ENCODE data around the gene SULF2.
A peak's percentile ranks its signal among the peaks of the same experiment; 100 is the strongest.

The SULF2 gene

GRCh38 chr20:47784599-47785310 is 526 bp downstream of the SULF2 start:
- DNase-seq (ENCODE audit: low spot score) = peak; percentile 59

GRCh38 chr20:47783828-47784598 is 1.3 kb downstream of the SULF2 start:
- DNase-seq (ENCODE audit: low spot score) = no peak

- no peak for DNase-seq (ENCODE audit: low spot score)
These were observed 2.2 kb downstream of the SULF2 start for GRCh38 chr20:47782920-47783552.

GRCh38 chr20:47782076-47782475 is 3.2 kb downstream of the SULF2 start:
- no peak for DNase-seq (ENCODE audit: low spot score)

DNA sequence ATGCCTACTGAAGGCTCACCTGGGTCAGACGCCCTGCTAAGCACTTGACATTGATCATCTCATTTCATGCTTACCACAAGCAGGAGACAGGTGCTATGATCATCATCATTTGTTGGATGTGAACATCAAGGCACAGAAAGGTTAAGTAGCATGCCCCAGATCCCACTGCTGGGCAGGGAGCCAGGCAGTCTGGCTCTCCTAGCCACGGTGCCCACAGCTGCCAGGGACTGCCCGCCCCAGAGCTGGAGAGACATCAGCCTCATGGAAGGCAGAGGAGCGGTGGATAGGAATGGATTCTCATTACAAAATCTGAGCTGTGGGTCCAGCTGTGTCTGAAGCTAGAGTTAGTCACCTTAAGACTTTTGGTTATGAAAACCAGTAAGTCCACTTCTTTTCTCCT is 3.6 kb downstream of the SULF2 start:
- no peak for DNase-seq (ENCODE audit: low spot score)

DNA sequence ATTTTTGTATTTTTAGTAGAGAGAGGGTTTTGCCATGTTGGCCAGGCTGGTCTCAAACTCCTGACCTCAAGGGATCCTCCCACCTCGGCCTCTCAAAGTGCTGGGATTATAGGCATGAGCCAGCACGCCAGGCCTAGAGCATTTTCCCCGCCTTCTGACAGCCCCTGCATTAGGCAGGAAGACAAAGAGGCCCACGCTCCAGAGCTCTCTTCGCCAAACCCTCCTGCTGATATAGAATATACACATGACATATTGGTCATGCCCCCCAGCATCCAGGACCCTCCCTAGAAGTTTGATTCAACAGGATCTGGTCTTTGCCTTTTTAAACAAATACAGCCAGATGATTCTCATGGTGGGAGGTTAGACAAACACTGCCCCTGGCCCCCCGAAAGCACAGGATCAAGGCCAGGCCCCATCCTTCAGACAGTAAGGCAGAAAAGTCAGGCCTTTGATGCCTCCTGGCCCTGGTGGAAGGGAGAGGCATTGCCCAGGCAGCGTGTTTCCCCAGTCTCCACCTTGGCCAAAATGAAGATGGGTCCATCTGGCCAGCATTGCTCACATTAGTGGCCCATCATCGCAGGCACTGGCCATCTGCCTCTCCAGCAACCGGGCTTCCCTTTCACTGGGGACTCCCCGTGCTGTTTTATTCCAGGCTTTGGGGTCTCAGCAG is 4.4 kb downstream of the SULF2 start:
- no peak for DNase-seq (ENCODE audit: low spot score)

GRCh38 chr20:47778398-47779354 is 6.6 kb downstream of the SULF2 start:
- no peak for DNase-seq (ENCODE audit: low spot score)

- DNase-seq (ENCODE audit: low spot score) = no peak
These were observed 8.1 kb downstream of the SULF2 start for GRCh38 chr20:47777220-47777619.

GRCh38 chr20:47776639-47777038 is 8.6 kb downstream of the SULF2 start:
- DNase-seq (ENCODE audit: low spot score) = no peak

- no peak for DNase-seq (ENCODE audit: low spot score)
These were observed 9.4 kb downstream of the SULF2 start for GRCh38 chr20:47775841-47776240.

DNA sequence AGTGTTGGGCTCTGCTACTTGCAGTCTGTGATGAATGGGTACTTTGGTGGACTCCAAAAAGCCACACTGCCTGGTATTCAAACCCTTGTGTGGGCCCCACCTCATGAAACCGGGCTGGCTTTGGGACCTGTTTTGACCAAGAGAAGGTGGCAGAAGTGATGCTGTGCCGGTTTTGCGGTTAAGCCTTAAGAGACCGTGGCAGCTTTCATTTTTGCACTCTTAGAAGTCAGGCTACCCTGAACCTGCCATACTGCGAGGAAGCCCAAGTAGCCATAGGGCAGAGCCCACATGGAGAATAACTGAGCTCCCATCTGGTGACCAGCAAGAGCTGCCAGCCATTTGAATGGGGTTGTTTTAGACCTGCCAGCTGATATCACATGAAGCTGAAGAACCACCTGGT is 10.2 kb downstream of the SULF2 start:
- DNase-seq (ENCODE audit: low spot score) = no peak

DNA sequence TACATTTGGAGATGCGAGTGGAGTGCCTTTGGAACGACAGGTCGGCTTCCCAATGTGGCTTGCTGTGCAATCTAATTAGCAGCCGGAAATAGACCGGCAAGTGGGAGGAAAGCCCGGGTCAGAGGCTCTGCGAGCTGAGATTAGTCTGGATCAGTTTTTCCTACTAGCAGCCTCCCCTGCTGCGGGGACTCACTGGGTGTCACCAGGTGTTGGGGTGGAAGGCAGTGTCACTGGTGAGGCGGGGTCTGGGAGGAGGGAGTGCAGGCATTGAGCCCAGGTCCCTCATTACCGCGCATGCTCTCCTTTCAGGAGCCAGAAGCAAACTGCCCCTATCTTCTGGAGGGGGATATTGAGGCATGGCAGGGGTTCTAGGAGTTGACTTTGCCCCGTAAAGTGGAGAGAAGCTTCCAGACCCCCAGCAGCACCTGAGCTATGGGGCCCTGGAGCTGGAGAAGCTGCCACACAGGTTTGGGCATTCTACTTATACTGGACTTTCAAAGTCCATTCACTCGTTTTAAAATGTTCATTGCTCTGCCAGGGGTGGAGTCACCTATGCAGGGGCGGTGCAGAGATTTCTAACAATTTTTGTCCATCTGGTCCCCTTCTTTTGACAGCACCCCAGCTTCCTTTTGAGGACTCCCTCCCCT is 11.0 kb downstream of the SULF2 start:
- no peak for DNase-seq (ENCODE audit: low spot score)

DNA sequence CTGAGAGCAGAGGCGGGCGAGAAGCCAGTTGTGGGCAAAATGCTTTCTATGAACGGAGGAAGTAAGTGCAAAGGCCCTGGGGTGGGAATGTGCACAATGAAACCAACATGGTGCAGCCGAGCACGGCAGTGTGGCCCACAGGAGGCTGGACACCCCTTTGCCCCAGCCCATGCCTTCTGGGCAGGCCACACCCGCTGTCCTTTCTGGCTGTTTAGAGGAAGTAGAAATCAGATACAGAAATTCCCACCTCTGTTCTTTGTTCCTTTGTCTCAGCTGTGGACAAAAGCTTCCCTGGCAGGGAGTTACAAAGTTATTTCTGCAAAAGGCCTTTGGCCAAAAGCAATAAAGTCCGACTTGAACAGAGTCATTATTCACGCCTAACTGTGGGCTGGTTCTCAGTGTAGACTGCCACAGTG is 11.9 kb downstream of the SULF2 start:
- DNase-seq (ENCODE audit: low spot score) = no peak

GRCh38 chr20:47770935-47771334 is 14.3 kb downstream of the SULF2 start:
- no peak for DNase-seq (ENCODE audit: low spot score)

GRCh38 chr20:47768016-47768824 is 17.1 kb downstream of the SULF2 start:
- DNase-seq (ENCODE audit: low spot score) = no peak

DNA sequence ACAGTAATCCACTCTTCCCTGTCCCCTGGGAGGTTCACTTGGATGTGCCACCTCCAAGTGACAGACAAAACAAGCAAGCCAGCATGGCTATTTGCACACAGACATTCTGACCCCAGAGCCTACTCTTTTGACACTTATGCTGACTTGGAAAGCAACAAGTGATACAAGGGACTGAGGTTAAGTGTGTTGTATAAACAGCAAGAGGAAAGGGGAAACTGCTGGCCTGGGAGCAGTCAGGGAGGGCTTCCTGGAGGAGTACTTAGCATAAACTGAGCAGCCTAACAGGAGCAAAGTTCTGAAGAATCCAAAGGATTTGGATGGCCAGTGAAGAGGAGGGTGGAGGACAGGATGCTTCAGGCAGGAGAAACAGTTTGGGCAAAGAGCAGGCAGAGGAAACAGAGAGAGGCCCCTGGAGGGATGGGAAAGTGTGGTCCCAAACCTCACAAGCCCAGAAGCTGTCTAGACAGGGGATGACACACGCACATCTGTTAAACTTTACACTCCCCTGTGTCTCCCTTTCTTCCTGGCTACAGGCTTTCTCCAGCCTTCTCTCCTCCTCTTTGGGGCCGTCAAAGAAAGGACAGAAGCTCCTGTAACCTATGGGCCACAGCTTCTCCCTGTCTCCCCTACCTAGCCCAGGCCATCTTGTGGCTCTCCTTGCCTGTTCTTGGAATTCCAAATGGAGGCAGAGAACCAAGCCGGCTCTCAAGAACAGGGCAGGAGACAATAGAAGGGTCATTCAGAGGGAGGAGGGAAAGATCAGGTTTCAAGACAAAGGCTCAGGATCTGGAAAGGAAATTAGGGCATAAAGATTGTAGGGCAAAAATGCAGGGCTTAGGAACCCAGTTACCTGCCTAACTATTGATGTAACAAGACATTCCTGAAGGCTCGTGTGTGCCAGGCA is 19.3 kb downstream of the SULF2 start:
- DNase-seq (ENCODE audit: low spot score) = no peak

- no peak for DNase-seq (ENCODE audit: low spot score)
These were observed 20.0 kb downstream of the SULF2 start for GRCh38 chr20:47765271-47765670.

DNA sequence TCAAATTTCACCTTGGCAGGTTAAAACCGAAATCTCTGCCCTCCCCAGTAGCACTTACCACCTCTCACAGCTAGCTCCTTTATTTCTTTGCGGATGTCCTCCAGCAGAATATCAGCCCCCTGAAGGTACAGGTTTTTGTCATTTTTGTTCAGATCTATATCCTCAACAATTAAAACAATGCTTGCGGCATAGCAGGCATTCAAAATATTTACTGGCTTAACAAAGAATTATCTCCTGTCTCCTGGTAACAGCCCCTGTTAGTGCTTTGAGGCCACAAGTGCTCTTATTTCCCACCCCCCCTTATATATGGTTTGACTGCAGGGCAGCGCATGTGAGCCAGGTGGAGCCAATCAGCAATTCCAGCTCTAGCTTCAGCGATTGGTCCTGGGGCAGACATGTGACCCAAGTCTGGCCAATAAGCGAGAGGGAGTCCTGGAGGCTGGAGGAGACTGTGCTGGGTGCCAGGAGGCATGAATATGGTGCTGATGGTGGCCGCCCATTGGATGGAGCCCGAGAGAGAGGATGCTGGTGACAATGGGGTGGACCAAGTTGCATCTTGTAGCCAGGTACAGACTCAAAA is 21.0 kb downstream of the SULF2 start:
- no peak for DNase-seq (ENCODE audit: low spot score)
